HEK293 (cell line): Measurements from ENCODE around the gene EVI5L.

ENCODE experiments used
- ZNF707 ChIP-seq: fragments of 450-650 bp; formaldehyde crosslinking; IDR thresholded peaks from 2 replicates; pipeline ENCODE4 v1.5.1; 2016; ENCODE audit warnings: missing biosample characterization, missing genetic modification characterization
- ZXDB ChIP-seq: fragments of 450-650 bp; formaldehyde crosslinking; IDR thresholded peaks from 2 replicates; pipeline ENCODE4 v1.5.1; 2016; ENCODE audit warnings: missing biosample characterization, missing genetic modification characterization
- TF ChIP-seq, protein P1 (sequence below): fragments of 450-650 bp; formaldehyde crosslinking; IDR thresholded peaks from 2 replicates; pipeline ENCODE4 v1.5.1; 2016; ENCODE audit warnings: missing biosample characterization, missing genetic modification characterization
- TF ChIP-seq, protein P2 (sequence below): fragments of 450-650 bp; formaldehyde crosslinking; IDR thresholded peaks from 2 replicates; pipeline ENCODE4 v1.5.1; 2016; ENCODE audit warnings: missing biosample characterization, missing genetic modification characterization
- TF ChIP-seq, protein P3 (sequence below): fragments of 450-650 bp; formaldehyde crosslinking; IDR thresholded peaks from 2 replicates; pipeline ENCODE4 v1.5.1; 2016; ENCODE audit warnings: missing biosample characterization, missing genetic modification characterization

DNA sequence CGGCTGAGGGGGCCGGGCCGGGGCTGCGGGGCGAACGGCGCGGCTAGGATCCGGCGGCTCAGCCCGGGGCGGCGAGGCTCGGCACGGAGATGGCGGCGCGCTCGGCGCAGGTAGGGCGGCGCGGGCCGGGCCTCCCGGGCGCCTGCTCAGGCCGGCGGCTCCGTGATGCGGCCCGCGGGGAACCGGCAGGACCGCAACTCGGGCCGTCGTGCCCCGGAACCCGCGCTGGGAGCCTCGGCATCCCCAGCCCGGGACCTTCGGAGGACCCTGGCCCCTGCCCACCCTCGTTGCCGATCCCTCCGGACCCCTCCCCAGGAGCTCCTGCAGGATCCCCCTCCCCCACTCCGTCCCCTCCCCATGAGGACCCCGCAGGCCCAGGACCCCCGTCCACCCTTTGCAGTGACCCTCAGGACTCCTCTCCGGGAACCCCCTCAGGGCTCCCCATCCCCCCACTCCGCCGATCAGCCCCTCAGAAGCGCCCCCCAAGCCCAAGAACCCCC, 304 bp downstream of the EVI5L start:
- TF ChIP-seq, protein P1, sequence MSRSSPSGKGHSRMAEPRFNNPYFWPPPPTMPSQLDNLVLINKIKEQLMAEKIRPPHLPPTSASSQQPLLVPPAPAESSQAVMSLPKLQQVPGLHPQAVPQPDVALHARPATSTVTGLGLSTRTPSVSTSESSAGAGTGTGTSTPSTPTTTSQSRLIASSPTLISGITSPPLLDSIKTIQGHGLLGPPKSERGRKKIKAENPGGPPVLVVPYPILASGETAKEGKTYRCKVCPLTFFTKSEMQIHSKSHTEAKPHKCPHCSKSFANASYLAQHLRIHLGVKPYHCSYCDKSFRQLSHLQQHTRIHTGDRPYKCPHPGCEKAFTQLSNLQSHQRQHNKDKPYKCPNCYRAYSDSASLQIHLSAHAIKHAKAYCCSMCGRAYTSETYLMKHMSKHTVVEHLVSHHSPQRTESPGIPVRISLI (tag by site-specific recombination) = no peak
- TF ChIP-seq, protein P2, sequence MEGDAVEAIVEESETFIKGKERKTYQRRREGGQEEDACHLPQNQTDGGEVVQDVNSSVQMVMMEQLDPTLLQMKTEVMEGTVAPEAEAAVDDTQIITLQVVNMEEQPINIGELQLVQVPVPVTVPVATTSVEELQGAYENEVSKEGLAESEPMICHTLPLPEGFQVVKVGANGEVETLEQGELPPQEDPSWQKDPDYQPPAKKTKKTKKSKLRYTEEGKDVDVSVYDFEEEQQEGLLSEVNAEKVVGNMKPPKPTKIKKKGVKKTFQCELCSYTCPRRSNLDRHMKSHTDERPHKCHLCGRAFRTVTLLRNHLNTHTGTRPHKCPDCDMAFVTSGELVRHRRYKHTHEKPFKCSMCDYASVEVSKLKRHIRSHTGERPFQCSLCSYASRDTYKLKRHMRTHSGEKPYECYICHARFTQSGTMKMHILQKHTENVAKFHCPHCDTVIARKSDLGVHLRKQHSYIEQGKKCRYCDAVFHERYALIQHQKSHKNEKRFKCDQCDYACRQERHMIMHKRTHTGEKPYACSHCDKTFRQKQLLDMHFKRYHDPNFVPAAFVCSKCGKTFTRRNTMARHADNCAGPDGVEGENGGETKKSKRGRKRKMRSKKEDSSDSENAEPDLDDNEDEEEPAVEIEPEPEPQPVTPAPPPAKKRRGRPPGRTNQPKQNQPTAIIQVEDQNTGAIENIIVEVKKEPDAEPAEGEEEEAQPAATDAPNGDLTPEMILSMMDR (tag by site-specific recombination) = no peak
- TF ChIP-seq ZNF707 (tag by site-specific recombination) = no peak
- TF ChIP-seq, protein P3, sequence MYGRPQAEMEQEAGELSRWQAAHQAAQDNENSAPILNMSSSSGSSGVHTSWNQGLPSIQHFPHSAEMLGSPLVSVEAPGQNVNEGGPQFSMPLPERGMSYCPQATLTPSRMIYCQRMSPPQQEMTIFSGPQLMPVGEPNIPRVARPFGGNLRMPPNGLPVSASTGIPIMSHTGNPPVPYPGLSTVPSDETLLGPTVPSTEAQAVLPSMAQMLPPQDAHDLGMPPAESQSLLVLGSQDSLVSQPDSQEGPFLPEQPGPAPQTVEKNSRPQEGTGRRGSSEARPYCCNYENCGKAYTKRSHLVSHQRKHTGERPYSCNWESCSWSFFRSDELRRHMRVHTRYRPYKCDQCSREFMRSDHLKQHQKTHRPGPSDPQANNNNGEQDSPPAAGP = no peak
- TF ChIP-seq ZXDB = no peak
